Endothelial cell of umbilical vein (primary cell): ENCODE results near the gene HS3ST1. TPM values are rescaled to one million over a fixed set of nuclear protein-coding genes. Genes with fewer than 3 reads are reported as not detected.

ENCODE experiments used
- BruUV-seq: library from RNA; stranded (reverse); fragments of 400-500 nt; replicated peaks from 2 replicates; lab custom pipeline; 2021; lab: Mats Ljungman, UMichigan
- CTCF ChIA-PET: fragments of 300-600, 350-600 bp; sonication (Branson Sonifier 250); formaldehyde crosslinking; loops from one replicate; lab custom pipeline; 2021; ENCODE audit warnings: antibody characterized with exemption, inconsistent platforms; lab: Charles Lee
- POLR2A ChIA-PET: fragments of 300-600, 350-600 bp; sonication (Branson Sonifier 250); formaldehyde crosslinking; loops from one replicate; lab custom pipeline; 2021; ENCODE audit warnings: antibody characterized with exemption, inconsistent platforms; lab: Charles Lee
- DNase-seq: peaks from one replicate; pipeline ENCODE4 v3.0.0-alpha.2; 2011; ENCODE audit warnings: low read depth, low spot score
- FAIRE-seq: peaks from 2 replicates; lab custom pipeline; 2011; peaks lifted over from hg19 to GRCh38; lab: Jason Lieb, UNC
- H2AFZ ChIP-seq: 2 replicates; pipeline ENCODE4 v1.6.0; 2012; ENCODE audit warnings: low read depth, low read length, control low read depth, inconsistent platforms
- H3K27ac ChIP-seq: 2 replicates; pipeline ENCODE4 v1.5.1; 2011; ENCODE audit warnings: low read depth, mild to moderate bottlenecking, control low read depth, low read length, moderate library complexity; ENCODE audit not compliant: insufficient read depth
- H3K27me3 ChIP-seq, 2 experiments: 2 replicates each; pipeline versions ENCODE4 v1.6.0 to v1.6.1; 2011; ENCODE audit warnings: low read length in 2 of 2, mixed read lengths in 1 of 2; ENCODE audit not compliant: control insufficient read depth in 2 of 2, insufficient read depth in 2 of 2
- H3K36me3 ChIP-seq, 2 experiments: 2 replicates in 1 of 2; 3 replicates in 1 of 2; pipeline ENCODE4 v1.5.1; 2011; ENCODE audit warnings: low read length in 2 of 2, mild to moderate bottlenecking in 1 of 2, moderate library complexity in 1 of 2; ENCODE audit not compliant: control insufficient read depth in 2 of 2, insufficient read depth in 2 of 2; ENCODE audit errors: extremely low read depth in 1 of 2
- H3K4me1 ChIP-seq: 3 replicates; pipeline ENCODE4 v1.5.1; 2011; ENCODE audit warnings: mild to moderate bottlenecking, low read length; ENCODE audit not compliant: control insufficient read depth, insufficient read depth; ENCODE audit errors: extremely low read depth
- H3K4me2 ChIP-seq: 2 replicates; pipeline ENCODE4 v1.6.1; 2011; ENCODE audit warnings: low read length, control low read depth, mixed read lengths; ENCODE audit not compliant: insufficient read depth
- H3K4me3 ChIP-seq, 3 experiments: fragments of 200-600 bp in 1 of 3; sonication (generic), shearing (Covaris generic) in 1 of 3; replicated peaks in 1 of 3; 2 replicates each; pipeline ENCODE4 v1.5.1; 2011 to 2016; ENCODE audit warnings: control low read depth in 3 of 3, low read length in 3 of 3, mild to moderate bottlenecking in 2 of 3, inconsistent platforms in 1 of 3, low read depth in 1 of 3, moderate library complexity in 1 of 3; ENCODE audit not compliant: insufficient read depth in 1 of 3
- H3K79me2 ChIP-seq: 2 replicates; pipeline ENCODE4 v1.6.0; 2012; ENCODE audit warnings: low read length, inconsistent platforms; ENCODE audit not compliant: control insufficient read depth, insufficient read depth
- H3K9ac ChIP-seq: replicated peaks from 2 replicates; pipeline ENCODE3; 2011; ENCODE audit warnings: low read length, control low read depth; ENCODE audit not compliant: insufficient read depth; ENCODE audit errors: extremely low read depth
- H3K9me1 ChIP-seq: replicated peaks from 3 replicates; pipeline ENCODE4 v1.6.0; 2011; ENCODE audit warnings: mild to moderate bottlenecking, low read length; ENCODE audit not compliant: control insufficient read depth, insufficient read depth; ENCODE audit errors: extremely low read depth
- H3K9me3 ChIP-seq: replicated peaks from 2 replicates; pipeline ENCODE4 v1.5.1; 2012; ENCODE audit warnings: low read length, inconsistent platforms; ENCODE audit not compliant: control insufficient read depth, insufficient read depth
- H4K20me1 ChIP-seq: replicated peaks from 2 replicates; pipeline ENCODE3; 2011; ENCODE audit warnings: mild to moderate bottlenecking, low read length; ENCODE audit not compliant: control insufficient read depth, insufficient read depth; ENCODE audit errors: extremely low read depth
- EZH2 ChIP-seq: IDR thresholded peaks from 2 replicates; pipeline ENCODE4 v1.6.1; 2012; ENCODE audit warnings: borderline replicate concordance, low read depth, mild to moderate bottlenecking, moderate library complexity, low read length, inconsistent platforms; ENCODE audit not compliant: severe bottlenecking
- FOS ChIP-seq: IDR thresholded peaks from 2 replicates; pipeline ENCODE4 v1.6.1; 2011; ENCODE audit warnings: mild to moderate bottlenecking, low read length, moderate library complexity, borderline replicate concordance; ENCODE audit not compliant: insufficient read depth
- GATA2 ChIP-seq: IDR thresholded peaks from 2 replicates; pipeline ENCODE4 v1.7.0; 2011; ENCODE audit warnings: low read depth, mild to moderate bottlenecking, moderate library complexity, mixed read lengths, low read length; ENCODE audit not compliant: insufficient read length, insufficient read depth
- JUN ChIP-seq: IDR thresholded peaks from 2 replicates; pipeline ENCODE4 v1.6.1; 2011; ENCODE audit warnings: borderline replicate concordance, low read depth; ENCODE audit not compliant: insufficient read length, insufficient read depth
- MYC ChIP-seq: IDR thresholded peaks from one replicate; pipeline ENCODE4 v1.6.1; 2011; ENCODE audit warnings: mild to moderate bottlenecking, low read depth, low read length
- POLR2A ChIP-seq: IDR thresholded peaks from 2 replicates; pipeline ENCODE4 v1.6.1; 2012; ENCODE audit warnings: low read depth, mild to moderate bottlenecking, control low read depth, low read length
- POLR2AphosphoS5 ChIP-seq: IDR thresholded peaks from 2 replicates; pipeline ENCODE4 v1.6.1; 2012; ENCODE audit warnings: low read depth, mild to moderate bottlenecking, control low read depth, low read length, moderate library complexity; ENCODE audit not compliant: insufficient read depth
- dilution Hi-C: fragments of 300-500 bp; cut with MboI; formaldehyde crosslinking; loops from one replicate; pipeline ENCODE4 v1.15.0; 2019; ENCODE audit warnings: low sequenced_read_pairs; ENCODE audit not compliant: extremely low pct_ligation_motif_present
- intact Hi-C: fragments of 100-400 bp; cut with micrococcal nuclease; formaldehyde crosslinking; loops from one replicate; pipeline ENCODE4 v1.10.0; 2022
- polyA plus RNA-seq, 4 experiments: library from polyadenylated mRNA; depleted of rRNA in 3 of 4; stranded (reverse) in 3 of 4; unstranded in 1 of 4; fragments of >200 nt; gene quantifications; 2 replicates each; pipeline versions ENCODE4 v1.2.1 to v1.2.3, GENCODE V29; 2011 to 2012; ENCODE audit warnings: missing spikeins in 1 of 4
- total RNA-seq: library from RNA; stranded (reverse); gene quantifications from 2 replicates; pipeline ENCODE4 v1.2.3, GENCODE V29; 2021
- TF ChIP-seq, protein P1 (sequence below): IDR thresholded peaks from 2 replicates; pipeline ENCODE4 v1.6.1; 2011; ENCODE audit not compliant: insufficient read depth, insufficient read length
- TF ChIP-seq, protein P2 (sequence below), 2 donors: IDR thresholded peaks; 1 replicate in 1 of 2; 2 replicates in 1 of 2; pipeline ENCODE4 v1.5.1; 2011; ENCODE audit warnings: low read length in 2 of 2, mild to moderate bottlenecking in 2 of 2, moderate library complexity in 2 of 2, control low read depth in 1 of 2, inconsistent platforms in 1 of 2, low read depth in 1 of 2; ENCODE audit not compliant: insufficient read depth in 1 of 2; ENCODE audit errors: extremely low read depth in 1 of 2

Gene HS3ST1
- total and polyA plus RNA-seq, 2 donors (not counting 3 experiments of a cell fraction or from before 2014, with no cell fraction given): 0.14 to 1.3 TPM

DNA sequence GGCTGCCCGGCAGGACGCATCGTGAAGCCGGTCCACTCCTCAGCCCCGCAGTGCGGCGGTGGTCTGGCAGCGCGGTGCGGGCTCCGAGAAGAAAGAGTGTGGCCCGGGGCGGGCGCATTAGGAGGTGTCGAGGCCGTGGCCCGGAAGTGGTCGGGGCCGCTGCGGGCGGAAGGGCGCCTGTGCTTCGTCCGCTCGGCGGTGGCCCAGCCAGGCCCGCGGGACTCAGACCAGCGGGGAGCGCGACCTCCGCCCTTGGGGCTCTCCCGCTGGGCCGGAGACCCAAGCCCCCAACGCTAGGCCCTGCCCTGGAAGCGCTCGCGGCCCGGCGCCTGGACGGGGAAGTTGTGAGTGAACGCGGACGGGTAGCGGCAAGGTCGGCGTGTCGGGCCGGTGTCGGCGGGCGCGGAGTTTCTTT lies 60.0 kb downstream of the HS3ST1 start:
- Histone ChIP-seq H3K9me1 (no peaks in the 10 kb centered on the region), H3K9me3 (no peaks in the 10 kb centered on the region), H3K79me2 (no peaks in the 10 kb centered on the region), H4K20me1 (no peaks in the 10 kb centered on the region), H3K4me2 (no peak overlapping the region), H3K27ac (no peak overlapping the region), H3K4me3 (no peak overlapping the region), H3K27me3 (peaks cover 9 to 20% of the 10 kb centered on the region in 2 experiments), H3K4me1 (no peaks in the 10 kb centered on the region), H2AFZ (no peak overlapping the region), H3K9ac (no peak overlapping the region), H3K36me3 (no peaks in the 10 kb centered on the region)
- TF ChIP-seq POLR2AphosphoS5 (no peak), JUN (no peak), FOS (no peak), POLR2A (no peak), GATA2 (no peak), MYC (no peak), EZH2 (no peak)
- TF ChIP-seq, protein P1, sequence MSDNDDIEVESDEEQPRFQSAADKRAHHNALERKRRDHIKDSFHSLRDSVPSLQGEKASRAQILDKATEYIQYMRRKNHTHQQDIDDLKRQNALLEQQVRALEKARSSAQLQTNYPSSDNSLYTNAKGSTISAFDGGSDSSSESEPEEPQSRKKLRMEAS: no peak
- TF ChIP-seq, protein P2, sequence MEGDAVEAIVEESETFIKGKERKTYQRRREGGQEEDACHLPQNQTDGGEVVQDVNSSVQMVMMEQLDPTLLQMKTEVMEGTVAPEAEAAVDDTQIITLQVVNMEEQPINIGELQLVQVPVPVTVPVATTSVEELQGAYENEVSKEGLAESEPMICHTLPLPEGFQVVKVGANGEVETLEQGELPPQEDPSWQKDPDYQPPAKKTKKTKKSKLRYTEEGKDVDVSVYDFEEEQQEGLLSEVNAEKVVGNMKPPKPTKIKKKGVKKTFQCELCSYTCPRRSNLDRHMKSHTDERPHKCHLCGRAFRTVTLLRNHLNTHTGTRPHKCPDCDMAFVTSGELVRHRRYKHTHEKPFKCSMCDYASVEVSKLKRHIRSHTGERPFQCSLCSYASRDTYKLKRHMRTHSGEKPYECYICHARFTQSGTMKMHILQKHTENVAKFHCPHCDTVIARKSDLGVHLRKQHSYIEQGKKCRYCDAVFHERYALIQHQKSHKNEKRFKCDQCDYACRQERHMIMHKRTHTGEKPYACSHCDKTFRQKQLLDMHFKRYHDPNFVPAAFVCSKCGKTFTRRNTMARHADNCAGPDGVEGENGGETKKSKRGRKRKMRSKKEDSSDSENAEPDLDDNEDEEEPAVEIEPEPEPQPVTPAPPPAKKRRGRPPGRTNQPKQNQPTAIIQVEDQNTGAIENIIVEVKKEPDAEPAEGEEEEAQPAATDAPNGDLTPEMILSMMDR (IDR thresholded peaks at IDR 0.05; ENCODE audit: extremely low read depth in 1 of 2, insufficient read depth in 1 of 2, low read depth in 1 of 2, low read length in 2 of 2): no peak
- dilution Hi-C loops (no loop called here), intact Hi-C loops (no loop called here)
- BruUV-seq: no TSS peak
- FAIRE-seq (no peak), DNase-seq (no peak)
- CTCF ChIA-PET: no interaction called here
- POLR2A ChIA-PET: no interaction called here
